HG03354 (cell line): ENCODE data around the gene TMEM138.

Experiments used
- ATAC-seq: cut with Tn5 transposase; IDR thresholded peaks from one replicate; pipeline ENCODE4 v1.9.1; 2021; ENCODE audit warnings: mild to moderate bottlenecking; ENCODE audit not compliant: unreplicated experiment, poor library complexity, severe bottlenecking

TMEM138 gene

DNA sequence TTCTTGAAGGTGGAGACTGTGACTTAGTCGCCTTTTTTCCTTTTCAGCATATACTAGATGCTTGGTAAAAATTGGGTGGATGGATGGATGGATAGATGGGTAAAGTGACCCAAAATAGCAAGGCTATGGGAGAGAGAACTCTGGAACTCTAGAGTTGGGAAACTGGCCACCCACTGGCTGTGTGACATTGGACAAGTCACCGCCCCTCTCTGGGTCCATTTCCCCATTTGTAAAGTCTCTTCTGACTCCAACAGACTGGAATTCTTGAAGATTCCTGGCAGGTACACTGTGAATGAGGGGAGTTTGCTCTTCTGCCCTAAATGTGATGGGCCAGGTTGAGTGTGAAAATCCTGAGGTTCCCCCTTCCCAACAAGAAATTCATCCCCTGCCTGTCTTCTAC is 21.2 kb upstream of the TMEM138 start:
- ATAC-seq = no peak

DNA sequence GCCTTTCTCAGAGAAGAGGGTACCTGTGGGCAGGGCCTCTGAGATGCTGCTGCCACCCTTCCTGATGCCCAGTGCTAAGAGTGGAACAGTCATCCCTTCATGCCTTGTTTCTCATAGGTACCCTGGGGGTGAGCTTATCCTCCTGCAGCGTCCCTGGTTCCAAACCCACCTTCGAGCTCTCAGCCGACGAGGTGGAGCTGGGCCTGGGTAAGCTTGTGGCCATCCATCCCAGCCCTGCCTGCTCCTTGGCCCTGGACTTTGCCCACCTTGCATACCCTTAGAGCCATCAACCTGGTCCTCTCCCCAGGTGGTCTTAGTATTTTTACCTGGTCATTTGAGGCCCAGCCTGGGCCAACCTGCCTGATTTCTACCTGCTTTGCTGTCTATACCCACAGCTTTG is 20.5 kb upstream of the TMEM138 start:
- ATAC-seq = no peak

DNA sequence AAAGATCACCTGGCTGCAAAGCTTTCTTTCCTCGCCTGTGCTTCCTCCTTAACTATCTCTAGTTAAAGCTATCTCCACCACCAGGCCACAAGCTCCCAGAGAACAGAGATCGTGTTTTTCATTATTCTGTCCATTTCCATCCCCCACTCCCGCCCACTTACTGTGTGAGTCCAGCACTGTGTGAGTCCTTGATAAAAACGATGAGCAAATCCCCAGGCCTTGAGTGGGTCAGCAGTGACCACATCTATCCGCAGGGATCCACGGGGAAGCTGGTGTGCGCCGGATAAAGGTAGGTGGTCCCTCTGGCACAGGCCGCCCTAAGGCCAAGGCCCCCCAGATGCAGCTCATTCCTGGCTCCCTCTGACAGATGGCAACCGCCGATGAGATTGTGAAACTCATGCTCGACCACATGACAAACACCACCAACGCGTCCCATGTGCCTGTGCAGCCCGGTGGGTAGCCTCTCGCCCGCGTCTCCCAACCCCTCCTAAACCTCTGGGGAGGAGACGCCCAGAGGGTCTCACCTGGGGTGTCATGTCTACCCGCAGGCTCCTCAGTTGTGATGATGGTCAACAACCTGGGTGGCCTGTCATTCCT is 19.9 kb upstream of the TMEM138 start:
- ATAC-seq = no peak

DNA sequence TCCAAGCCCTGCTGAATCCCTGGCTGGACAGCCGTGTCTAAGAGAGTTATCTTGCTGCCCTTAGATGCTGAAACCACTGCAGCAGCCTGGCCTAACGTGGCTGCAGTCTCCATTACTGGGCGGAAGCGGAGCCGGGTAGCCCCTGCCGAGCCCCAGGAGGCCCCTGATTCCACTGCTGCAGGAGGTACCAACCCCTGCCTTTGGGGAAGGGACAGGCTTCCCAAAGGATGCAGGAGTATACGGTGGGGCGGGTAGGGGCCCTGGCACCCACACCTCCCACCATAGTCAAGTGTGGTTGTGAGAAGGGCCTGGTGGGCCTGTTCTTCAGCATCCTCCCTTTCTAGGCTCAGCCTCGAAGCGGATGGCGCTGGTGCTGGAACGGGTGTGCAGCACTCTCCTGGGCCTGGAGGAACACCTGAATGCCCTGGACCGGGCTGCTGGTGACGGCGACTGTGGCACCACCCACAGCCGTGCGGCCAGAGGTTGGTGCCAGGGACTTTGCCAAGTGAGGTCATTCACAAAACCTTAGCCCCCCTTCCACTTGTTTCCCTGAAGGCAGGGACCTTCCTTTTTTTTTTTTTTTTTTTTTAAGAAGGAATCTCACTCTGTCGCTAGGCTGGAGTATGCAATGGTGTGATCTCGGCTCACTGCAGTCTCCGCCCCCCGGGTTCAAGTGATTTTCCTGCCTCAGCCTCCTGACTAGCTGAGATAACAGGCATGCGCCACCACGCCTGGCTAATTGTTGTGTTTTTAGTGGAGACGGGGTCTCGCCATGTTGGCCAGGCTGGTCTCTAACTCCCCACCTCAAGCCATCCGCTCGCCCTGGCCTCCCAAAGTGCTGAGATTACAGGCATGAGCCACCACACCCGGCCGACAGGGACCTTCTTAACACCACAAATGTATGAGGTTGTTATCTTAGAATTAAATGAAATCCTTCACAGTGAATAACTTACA is 18.1 kb upstream of the TMEM138 start:
- no peak for ATAC-seq

DNA sequence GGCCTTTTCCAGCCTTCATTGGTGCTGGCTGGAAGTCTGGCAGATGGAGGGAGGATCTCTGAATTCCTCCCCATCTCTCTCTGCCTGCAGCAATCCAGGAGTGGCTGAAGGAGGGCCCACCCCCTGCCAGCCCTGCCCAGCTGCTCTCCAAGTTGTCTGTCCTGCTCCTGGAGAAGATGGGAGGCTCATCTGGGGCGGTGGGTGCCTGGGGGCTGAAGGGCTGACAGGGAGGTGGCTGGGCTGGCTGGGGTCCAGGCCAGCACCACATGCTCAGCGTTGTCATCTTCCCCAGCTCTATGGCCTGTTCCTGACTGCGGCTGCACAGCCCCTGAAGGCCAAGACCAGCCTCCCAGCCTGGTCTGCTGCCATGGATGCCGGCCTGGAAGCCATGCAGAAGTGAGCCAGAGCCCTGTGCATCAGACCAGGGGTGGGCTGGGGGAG is 17.0 kb upstream of the TMEM138 start:
- no peak for ATAC-seq

DNA sequence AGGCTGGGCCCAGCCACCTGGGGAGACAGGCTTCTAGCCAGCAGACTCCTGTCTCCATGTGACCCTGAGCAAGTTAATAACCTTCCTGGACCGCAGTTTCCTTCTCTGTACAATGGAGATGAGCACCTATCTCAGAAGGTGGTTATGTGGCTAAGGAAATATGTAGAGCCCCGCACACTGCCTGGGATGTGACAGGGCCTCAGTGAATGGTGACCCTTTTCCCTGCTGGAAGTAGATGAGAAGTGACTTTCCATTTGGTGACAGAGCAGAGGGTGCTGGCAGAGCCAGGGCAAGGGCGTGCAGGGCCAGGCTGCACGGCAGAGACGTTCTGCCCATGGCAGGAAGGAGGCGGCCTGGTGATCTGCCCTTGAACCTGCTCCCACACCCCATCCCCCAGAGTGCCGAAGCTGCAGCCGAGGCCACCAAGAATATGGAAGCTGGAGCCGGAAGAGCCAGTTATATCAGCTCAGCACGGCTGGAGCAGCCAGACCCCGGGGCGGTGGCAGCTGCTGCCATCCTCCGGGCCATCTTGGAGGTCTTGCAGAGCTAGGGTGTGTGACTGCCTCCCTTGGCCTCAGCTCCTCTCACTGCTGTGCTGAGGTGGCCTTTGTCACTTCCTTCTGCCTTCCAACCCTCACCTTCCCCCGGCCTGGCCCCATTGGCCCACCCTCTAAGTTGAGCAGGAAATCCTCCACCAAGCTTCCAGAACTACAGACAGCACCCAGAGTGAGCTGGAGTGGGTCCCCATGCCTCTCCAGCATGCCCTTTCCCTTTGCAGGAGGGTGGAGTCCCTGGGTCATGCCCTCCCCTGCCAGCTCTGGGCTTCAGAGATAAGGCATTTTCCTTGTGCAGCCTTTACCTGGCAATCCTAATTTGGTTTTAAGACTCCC is 16.0 kb upstream of the TMEM138 start:
- ATAC-seq = no peak

DNA sequence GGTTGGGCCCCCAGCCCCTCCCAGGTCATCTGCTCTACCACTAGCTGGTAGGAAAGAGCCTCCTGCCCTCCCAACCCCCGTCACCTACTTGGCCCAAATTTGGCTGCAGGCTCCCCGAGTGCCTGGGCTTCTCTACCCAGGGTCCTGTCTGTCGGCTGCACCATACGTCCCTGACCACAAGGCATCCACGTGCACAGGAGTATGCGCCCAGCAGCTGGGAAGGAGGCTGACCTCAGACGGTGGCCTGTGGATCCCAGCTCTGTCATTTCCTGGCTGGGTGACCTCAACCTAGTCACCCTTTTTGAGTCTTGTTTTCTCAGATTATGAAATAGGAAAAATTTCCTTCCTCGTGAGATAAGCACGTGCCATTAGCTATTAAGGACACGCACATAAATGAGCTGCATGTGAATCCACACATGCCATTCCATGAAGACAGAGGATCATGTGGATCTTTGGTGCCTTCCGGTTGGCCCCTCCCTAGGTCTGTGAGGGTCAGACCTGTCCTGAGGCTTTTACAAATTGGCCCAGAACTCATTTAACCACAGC is 14.2 kb upstream of the TMEM138 start:
- no peak for ATAC-seq

DNA sequence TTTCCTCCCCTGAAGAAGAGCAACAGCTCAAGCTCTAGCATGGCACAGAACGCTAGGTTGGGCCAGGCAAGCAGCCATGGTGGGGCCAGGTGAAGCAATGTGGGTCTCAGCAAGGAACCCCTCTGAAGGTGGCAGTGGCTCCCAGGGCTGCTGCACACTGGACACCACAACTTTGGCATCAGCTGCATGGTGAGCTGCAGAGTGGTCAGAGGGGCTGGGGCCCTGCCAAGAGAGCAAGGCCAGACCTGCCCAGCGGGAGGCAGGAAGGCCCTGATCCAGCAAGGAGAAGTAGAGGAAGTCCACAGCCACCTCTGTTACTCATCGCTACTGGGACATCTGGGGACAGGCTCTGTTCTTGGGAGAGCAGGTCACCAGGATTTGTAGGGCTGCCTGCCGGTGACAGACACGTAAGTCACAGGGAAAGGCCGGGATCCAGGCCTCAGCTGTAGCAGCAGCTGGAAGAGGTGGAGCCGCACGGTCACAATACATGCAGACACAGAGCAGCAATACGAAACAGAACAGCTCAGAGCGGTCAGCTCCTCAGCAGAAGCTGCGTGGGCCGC is 12.9 kb upstream of the TMEM138 start:
- no peak for ATAC-seq

DNA sequence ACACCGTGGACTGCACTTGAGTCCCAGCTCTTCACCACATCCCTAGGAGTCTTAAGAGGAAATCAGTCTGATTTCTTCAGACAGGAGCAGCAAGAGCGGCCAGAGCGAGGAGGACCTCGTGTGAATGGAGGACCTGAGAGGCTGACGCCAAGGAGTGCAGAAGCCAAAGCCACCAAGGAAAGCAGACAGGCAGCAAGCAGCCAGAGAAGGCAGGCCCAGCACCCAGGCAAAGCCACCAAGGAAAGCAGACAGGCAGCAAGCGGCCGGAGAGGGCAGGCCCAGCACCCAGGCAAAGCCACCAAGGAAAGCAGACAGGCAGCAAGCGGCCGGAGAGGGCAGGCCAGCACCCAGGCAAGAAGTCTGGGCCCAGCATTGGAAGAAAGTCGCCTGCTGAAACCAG is 12.3 kb upstream of the TMEM138 start:
- ATAC-seq = no peak

DNA sequence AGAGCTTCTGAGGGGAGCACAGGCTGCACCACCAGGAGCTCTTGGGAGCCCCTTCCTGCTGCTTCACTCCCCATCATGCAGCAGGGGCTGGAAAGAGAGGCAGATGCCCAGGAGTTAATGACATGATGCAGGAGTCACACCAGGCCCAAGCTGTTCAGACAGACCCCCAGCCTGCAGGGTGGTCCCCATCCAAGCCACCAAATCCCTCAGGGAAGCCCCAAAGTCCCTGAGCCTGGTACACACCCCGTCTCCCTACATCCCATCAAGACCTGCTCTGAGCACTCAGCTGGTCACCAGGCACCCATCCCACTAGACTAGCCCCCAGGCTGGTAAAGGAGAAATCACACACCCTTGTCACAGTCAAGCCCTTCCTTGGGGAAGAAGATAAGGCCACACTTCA is 11.8 kb upstream of the TMEM138 start:
- no peak for ATAC-seq

DNA sequence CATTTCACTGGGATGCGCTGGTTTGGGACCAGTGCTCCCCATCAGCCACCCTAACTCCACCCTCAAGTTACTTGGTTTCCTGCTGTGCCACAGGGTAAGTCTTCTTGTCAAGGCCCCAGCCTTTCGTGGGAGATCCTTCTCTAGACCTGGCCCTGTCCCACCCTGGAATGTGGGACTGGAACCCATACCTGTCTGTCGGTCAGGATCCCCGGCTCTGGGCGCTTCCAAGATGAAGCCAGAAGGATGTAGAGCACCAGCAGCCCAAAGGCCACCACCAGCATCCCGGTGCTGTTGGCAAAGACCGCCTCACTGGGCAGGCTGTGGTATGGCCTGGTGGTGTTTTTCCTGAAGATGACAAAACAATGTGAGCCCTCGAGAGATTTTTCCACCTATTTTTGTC is 11.4 kb upstream of the TMEM138 start:
- ATAC-seq = no peak

DNA sequence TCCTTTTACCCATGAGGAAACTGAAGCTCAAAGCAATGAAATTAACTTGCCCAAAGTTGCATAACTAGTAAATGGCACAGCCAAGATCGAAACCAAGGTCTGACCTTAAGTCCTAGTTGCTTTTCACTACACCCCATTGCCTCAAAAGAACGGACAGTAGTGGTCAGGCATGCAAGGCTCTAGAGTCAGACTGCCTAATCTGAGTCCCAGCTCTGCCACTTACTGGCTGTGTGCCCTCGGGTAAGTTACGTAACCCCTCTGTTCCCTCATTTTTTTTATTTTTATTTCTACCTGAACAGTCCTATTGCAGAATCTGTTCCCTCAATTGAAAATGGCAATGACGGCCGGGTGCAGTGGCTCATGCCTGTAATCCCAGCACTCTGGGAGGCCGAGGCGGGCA is 10.1 kb upstream of the TMEM138 start:
- no peak for ATAC-seq

DNA sequence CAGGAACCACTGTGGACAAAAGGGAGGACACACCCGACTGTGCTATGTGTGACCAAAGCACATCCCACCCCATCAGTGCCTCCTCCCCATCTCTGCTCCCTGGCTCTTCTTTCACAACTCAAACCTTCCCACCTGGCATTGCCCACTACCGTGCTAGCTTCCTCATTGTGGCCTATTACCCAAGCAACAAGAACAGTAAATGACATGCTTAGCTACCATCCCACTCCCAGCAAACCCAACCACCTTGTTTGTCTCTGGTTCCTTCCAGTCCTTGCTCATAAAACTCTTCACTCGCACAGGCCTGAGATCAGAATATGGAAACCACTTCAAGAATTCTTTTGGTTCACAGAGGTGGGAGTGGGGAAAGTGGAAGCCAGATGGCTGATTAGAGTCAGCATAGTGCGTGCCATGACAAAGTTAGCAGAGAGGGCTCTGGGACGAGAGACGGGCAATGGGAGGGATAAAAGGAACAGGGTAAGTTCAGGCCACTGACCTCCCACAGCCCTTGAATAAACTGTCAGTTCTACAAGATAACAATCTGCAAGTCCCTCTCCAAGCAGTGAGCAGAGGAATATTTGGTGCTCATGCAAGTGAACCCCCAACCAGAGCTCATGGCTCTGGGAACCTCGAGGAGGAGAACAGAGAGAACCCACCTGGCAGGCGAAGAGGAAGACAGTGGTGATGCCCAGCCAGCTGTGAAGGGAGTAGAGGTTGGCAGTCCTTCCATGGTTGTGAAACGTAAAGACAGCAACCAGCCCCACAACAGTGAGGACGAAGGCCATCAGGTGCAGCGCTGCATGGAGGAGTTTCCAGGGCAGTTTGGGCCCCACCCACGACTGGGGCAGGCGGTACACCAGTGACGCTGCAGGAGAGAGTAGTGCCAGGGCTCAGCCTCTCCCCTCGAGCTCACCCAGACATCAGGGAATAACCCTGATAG is 8.8 kb upstream of the TMEM138 start:
- ATAC-seq = no peak

DNA sequence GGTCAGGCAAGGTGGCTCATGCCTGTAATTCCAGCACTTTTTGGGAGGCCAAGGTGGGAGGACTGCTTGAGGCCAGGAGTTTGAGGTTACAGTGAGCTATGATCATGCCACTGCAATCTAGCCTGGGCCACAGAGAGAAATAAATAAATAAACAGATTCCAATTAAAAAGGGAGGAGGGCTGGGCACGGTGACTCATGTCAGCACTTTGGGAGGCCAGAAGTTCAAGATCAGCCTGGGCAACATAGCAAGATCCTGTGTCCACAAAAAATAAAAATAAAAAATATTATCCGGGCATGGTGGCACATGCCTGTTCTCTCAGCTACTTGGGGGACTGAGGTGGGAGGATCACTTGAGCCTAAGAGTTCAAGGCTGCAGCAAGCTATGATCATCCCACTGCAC is 8.0 kb upstream of the TMEM138 start:
- ATAC-seq = no peak

DNA sequence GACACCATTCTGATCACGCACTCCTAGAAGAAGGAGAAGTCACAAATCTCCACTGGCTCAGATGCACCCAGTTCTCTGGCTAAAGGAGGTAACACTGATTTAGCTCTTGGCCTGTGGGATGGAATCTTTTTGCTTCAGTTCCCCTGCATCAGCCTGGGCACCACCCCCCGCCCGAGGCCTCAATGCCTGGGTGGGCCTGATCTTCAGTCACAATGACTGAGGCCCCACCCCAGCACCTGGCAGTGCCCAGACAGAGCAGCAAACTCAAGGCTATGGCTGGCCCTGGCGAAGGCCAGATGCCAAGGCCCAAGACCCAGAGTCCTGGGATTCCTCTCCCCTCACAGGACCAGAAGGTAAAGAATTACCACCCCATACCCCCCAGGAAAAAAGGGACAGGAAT is 5.5 kb upstream of the TMEM138 start:
- no peak for ATAC-seq

DNA sequence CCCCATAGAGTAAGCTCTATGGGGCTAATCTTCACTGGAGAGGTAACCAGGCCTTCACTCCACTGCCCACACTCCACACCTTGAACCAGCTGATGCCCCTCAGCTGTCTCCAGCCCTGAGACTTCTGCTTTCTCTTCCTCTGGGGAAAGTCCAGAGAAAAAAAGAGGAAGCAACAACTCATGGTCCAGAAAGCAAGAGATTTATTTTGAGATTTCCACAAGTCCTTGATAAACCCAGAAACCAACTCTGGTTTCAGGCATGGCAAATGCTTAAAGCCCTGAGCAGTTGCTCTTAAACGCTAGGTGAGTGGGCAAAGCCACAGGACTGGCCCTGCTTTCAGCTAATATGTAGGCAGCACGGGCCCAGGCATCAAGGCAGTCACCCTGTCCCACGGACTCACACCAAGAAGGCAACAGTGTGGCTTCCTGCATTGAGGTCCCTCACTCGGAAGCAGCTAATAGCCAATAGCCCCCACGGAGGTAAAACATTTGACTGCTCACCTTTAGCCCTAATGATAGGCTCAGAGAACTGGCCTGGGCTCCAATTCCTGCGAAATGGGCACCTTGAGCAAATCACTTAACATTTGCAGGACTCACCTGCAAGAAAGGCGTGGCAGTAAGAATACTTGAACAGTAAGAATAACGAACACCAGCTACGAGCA is 4.8 kb upstream of the TMEM138 start:
- peak; percentile 54 for ATAC-seq

DNA sequence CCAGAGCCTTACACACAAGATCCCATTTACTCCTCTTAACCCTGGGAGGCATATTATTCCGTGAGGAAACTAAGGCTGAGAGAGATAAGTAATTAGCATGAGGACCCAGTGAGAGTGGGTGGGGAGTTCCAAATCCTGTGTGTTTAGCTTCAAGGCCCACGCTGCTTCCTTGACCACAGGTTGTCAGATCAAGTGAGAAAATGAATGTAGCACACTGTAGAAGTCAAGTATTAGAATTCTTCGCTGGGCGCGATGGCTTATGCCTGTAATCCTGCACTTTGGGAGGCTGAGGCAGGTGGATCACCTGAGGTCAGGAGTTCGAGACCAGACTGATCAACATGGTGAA is 4.3 kb upstream of the TMEM138 start:
- ATAC-seq = no peak

DNA sequence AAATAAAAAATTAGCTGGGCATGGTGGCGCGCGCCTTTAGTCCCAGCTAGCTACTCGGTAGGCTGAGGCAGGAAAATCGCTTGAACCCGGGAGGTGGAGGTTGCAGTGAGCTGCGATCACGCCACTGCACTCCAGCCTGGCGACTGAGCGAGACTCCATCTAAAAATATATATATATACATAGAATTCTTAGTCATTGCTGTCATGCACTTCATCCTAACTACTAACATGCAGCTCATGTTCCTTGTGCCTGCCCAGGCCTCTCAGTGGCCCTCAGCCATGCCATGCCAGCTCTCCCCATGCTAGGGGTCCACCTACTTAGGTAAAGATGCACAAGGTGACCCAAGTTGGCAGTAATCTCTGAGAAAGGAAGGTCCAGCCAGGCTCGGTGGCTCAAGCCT is 3.6 kb upstream of the TMEM138 start:
- no peak for ATAC-seq
